Adipose tissue (tissue), 3 donors: ENCODE measurements around the gene GALNT6. TPM values are rescaled to one million over a fixed set of nuclear protein-coding genes. Genes with fewer than 3 reads are reported as not detected.

ENCODE experiments used
- H3K27ac ChIP-seq: one replicate; pipeline ENCODE4 v1.5.1; 2013; ENCODE audit warnings: low read depth, low read length
- WGBS, 3 donors: extraction: QIAGEN DNeasy Blood & Tissue Kit; methylation state at CpG; one replicate each; pipeline ENCODE4 v1.1.7; 2013; 5-methylcytosine and 5-hydroxymethylcytosine counted together
- polyA plus RNA-seq, 3 donors: library from polyadenylated mRNA; stranded (reverse); fragments of 200-250 nt; gene quantifications; one replicate each; pipeline ENCODE4 v1.2.3, GENCODE V29; 2013
- donor health status: healthy with polysubstance abuse.
- donor health status: Bipolar disorder and iron deficiency.
- donor health status: healthy.

GALNT6 gene
- polyA plus RNA-seq, 3 donors, result 1.7 to 4.5 (median 3.0) TPM

DNA sequence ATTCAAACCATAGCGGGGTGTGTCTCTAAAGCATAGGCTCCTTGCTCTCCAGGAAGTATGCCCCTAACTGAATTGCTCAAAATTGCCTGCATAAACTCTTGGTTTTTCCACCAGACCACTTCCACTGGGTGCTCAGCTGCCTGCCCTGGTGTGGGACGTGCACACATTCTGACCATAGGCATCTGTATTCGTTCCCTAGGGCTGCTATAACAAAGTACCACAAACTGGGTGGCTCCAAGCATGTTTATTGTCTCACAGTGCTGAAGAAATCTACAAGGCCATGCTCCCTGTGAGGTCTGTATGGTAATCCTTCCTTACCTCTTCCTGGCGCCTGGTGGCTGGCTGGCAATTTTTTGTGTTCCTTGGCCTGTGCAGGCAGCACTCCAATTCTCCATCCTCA lies 16.4 kb upstream of the GALNT6 start:
- 66 to 69% (median 67%) methylated on average over 4 of the region's 4 CpGs for WGBS, 3 donors
- no peak overlapping the region for H3K27ac ChIP-seq

DNA sequence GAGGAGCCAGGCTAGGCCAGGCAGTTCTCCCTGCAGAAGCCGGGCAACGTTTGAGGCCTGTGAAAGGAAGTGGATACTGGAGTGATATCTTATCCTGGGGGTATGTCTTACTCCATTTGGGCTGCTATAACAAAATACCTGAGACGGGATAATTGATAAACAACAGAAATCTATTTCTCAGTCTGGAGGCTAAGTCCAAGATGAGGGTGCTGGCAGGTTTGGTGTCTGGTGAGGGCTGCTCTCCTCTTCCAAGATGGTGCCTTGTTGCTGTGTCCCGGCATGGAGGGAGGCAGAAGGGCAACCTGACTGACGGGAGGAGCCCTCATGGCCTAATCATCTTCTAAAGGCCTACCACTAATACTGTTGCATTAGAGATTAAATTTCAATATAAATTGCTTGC lies 15.7 kb upstream of the GALNT6 start:
- no peak overlapping the region for H3K27ac ChIP-seq
- WGBS, 3 donors, result 85 to 89% (median 87%) methylated on average over 5 of the region's 5 CpGs

DNA sequence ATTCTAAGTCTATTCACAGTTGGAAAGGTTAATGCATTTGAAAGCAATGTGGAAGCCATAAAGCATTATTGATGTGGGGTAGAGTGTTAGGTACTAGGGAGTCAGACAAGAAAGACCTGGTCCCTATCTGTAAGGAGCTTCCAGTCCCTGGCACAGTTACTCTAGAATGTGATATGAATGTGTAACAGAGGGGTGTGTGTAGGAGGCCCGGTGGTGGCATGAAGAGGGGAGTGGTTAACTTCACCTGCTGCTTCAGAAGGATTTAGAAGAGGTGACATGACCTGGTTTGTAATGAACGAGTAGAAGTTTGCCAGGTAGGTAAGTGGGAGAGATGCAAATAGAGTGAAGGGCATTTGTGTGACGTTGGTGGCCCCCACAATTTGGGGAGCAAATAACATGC lies 15.1 kb upstream of the GALNT6 start:
- 64 to 84% (median 80%) methylated on average over 3 of the region's 3 CpGs for WGBS, 3 donors
- no peak overlapping the region for H3K27ac ChIP-seq

DNA sequence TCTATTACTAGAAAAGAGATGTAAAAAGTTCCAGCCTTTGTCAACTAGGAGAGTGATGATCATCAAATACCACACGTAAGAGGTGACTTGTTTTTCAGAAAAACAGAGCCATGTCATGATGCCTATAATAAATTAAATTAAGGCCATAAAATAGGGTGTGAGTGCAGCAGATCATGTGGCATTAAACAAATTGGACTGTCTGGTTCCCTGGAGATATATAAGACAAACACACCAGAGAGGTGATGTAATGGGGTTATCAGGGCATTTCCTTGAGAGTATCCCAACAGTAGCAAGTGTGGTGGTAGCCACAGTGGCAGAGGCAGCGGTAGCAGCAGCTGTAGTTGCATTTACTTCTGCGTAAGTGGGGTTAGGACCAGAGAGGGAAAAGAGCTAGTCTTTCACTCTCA lies 14.6 kb upstream of the GALNT6 start:
- WGBS, 3 donors, result 85 to 94% (median 89%) methylated on average over 3 of the region's 3 CpGs
- H3K27ac ChIP-seq, result no peak overlapping the region

DNA sequence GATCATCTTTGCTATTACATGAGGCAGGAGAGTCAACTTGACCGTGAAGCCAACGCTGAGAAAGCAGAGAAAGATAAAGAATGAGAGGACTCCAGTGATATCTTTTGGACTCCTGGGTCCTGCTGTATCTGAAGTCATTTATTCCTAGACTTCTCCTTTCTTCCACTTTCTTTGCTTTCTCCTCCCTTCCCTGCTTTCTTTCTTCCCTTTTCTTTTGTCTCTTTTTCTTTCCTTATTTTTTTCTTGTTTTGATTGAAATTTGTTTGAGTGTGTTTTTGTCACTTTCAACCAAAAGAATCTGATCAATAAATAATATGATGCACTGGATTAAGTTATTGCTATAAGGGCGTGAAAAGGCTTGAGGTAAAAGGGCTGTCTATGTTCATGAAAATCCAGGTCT lies 13.4 kb upstream of the GALNT6 start:
- no peak overlapping the region for H3K27ac ChIP-seq
- 91 to 97% (median 94%) methylated on average over 3 of the region's 3 CpGs for WGBS, 3 donors

DNA sequence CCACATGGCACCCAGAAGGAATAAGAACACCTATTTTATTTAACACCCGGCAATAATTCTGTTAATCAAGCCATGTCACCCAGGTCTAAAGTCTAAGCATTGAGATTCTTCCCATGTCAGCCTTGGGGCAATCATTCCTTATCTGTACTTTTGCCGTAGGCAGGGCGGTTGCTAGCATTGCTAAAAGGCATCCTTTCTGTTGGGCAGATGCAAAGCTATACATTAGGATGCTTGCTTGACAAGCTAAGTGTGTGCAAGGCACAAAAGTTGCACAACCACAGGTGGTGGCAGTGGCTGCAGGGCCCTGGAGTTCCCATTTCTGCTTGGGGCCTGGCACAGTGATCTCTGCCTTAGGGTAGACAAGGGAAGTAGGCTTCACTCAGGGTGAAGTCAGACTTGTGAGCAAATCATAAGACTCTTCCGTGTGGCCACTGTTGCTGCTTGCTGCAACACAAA lies 12.5 kb upstream of the GALNT6 start:
- WGBS, 3 donors, result 67 to 90% (median 74%) methylated on average over 4 of the region's 4 CpGs

DNA sequence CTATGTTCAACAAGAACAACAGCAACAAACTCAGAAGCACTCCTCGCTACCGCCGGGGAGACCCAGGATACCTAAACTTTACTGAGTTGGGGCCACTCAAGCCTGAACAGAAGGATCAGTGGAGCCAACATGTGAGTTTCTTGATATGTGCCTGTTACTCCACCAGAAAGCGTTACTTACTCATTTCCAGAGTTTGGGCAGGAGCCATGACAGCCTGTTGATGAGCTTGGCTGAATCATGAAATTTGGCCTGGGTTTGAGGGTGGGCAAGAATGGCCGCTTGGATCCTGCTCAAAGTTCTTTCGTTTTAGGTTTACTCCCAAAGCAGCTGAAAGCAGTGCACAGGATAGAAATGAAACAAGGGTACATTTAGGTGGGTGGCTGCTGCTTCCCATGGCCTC lies 12.0 kb upstream of the GALNT6 start:
- H3K27ac ChIP-seq, result no peak overlapping the region
- WGBS, 3 donors, result 83 to 97% (median 89%) methylated on average over 6 of the region's 6 CpGs

More for the DNA sequence above, 12.5 kb upstream of the GALNT6 start:
- H3K27ac ChIP-seq, result no peak overlapping the region

DNA sequence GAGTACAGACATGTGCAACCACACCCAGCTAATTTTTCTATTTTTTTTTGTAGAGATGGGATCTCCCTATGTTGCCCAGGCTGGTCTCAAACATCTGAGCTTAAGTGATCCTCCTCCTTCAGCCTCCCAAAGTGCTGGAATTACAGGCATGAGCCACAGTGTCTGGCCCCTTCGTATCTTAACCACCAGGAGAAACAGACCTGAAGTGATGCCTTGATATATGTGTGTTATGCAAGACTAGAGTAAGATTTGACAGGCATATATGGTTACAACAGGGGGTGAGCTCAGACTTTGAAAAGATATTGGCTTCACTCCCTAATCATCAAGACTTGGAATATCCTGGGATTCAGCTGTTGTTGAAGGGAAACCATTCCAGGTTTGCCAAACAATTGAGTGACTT lies 10.7 kb upstream of the GALNT6 start:
- no peak overlapping the region for H3K27ac ChIP-seq
- WGBS, 3 donors, result 0% methylated on average over 1 of the region's 1 CpG

DNA sequence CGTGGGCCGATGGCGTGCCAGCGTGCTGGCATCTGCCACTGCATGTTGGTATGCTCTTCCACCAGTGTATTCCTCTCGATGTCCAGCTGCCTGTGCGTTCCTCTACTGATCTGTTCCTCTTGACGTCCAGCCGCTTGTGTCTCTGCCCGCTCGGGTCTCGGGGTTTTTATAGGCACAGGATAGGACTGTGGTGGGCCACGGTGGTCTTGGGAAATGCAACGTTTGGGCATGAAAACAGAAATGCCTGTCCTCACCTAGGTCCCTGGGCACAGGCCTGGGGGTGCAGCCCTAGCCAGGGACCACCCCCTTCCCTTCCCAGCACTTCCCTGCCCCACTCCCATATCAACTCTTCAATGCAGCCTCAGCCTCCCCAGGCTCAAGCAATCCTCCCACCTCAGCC lies 10.3 kb upstream of the GALNT6 start:
- no peak overlapping the region for H3K27ac ChIP-seq
- 90 to 94% (median 93%) methylated on average over 13 of the region's 13 CpGs for WGBS, 3 donors

DNA sequence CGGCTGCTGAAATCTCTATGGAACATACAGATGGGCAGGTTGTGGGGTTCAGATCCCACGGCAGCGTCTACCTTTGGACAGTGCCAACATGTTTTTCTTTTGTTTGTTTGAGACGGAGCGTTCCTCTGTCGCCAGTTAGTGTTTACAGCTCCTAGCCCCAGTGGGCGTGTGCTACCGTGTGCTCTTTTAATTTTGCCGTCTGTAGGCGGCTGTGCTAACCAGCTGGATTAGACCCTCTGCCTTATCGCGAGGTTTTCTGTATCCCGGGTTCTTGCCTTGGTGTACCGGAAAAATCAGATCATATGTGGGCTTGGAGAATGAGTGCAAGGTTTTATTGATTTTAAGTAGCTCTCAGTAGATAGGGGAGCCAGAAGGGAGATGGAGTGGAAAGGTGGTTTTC lies 9.8 kb upstream of the GALNT6 start:
- 85 to 93% (median 89%) methylated on average over 14 of the region's 14 CpGs for WGBS, 3 donors
- no peak overlapping the region for H3K27ac ChIP-seq

DNA sequence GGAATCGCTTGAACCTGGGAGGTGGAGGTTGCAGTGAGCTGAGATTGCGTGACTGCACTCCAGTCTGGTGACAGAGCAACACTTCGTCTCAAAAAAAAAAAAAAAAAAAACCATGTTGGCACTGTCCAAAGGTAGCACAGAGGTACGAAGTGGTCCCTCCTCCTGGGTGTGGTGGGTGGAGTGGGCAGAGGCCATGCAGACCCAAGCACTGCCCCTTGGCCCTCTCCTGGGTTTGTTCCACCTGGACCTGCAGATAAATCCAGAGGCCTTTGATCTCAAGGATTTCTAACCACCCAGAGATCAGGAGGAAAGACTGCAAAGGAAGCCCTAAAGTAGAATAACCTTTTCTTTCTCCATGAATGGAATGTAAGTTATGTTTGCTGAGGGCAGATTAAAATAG lies 8.7 kb upstream of the GALNT6 start:
- 64 to 81% (median 71%) methylated on average over 4 of the region's 4 CpGs for WGBS, 3 donors
- no peak overlapping the region for H3K27ac ChIP-seq

DNA sequence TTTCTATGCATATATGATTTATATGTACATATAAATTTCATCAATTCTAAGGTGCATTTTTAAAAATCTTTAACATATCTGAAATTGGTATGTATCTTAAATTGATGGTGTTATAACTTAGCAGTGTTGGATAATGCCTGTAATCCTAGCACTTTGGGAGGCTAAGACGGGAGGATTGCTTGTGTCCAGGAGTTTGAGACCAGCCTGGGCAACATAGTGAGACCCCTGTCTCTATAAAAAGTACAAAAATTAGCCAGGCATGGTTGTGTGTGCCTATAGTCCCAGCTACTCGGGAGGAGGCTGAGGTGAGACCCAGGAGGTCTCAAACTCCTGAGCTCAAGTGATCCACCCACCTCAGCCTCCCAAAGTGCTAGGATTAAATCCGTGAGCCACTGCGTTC lies 6.5 kb upstream of the GALNT6 start:
- 80 to 90% (median 87%) methylated on average over 4 of the region's 4 CpGs for WGBS, 3 donors
- no peak overlapping the region for H3K27ac ChIP-seq

DNA sequence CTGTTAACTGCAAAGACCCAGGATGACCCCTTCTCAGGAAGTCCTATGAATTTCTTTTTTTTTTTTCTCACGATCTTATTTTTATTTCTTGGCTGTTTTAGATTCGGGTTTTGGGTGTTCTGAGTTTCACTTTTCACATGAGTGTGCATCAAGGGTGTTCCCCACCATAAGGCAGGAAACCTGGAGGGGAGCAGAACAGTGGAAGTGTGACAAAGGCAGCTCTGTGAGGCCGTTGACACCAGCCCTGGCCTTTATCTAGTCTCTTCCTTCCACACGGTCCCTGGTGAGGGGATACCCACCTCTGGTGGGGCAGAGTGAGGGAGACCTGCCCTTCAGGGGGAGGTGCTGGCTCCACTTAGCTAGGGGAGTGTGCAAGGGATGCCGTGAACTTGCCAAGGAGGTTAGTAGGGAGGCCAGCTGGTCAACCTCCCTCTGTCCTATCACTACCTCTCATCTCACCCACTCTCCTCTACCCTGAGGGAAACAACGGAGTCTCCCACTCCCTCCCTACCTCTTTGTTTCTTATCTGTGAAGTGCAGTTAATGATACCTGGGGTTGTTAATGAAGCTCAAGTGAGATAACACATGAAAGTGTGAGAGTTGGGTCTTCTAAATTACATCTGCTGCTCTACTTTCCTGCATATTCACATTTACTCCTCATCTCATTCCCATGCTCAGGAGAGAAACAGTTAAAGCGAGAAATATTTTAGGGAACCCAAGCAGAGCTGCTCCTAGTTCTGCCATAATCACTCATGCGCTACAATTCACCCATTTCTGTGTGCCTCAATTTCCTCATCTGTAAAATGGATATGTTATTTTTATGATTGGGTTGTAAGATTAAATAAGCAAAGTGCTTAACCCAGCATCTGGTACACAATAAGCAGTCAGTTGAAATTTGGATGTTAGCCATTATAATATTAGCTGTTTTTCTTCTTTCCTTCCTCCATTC lies 4.4 kb upstream of the GALNT6 start:
- H3K27ac ChIP-seq, result no peak overlapping the region
- WGBS, 3 donors, result 42 to 70% (median 48%) methylated on average over 8 of the region's 8 CpGs

DNA sequence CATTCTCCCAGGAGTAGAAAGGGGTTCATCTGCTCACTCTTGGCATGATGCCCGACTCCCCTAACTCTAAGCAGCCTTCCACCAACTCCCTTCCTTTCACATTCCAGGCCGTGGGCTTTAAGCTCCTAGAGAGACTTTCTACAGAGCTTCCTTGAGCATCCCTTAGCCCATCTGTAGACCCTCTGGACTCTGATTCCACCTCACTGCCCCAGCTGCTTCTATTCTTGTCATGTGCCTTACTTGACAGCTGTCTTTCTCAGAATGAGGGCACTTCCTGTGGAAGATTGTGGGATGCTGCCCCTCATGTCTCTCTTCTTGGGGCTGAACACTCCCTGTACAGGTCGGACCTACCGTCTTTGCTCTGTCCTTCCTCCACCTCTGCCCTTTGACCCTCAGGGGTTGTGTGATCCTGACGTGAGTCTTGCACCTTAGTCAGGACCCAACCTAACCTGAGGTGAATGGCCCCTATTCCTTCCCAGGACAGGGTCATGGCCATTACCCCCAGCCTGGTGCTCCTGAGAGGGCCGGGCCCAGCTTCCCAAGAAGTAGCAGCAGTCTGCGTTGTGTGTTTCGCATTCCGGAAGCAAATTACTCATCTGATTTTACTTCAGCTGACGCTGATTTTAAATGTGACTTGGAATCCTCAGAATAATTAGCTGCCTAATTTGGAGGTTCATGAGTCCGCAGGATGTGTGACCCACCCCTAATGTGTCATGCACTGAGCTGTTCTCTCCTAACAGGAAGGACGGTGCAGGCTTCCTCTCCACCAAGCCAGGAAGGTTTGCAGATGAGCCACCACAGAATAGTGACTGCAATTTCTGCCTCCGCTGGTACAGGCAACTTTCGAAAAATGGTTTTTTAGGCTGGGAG lies 2.7 kb upstream of the GALNT6 start:
- no peak overlapping the region for H3K27ac ChIP-seq
- 65 to 91% (median 68%) methylated on average over 14 of the region's 14 CpGs for WGBS, 3 donors

DNA sequence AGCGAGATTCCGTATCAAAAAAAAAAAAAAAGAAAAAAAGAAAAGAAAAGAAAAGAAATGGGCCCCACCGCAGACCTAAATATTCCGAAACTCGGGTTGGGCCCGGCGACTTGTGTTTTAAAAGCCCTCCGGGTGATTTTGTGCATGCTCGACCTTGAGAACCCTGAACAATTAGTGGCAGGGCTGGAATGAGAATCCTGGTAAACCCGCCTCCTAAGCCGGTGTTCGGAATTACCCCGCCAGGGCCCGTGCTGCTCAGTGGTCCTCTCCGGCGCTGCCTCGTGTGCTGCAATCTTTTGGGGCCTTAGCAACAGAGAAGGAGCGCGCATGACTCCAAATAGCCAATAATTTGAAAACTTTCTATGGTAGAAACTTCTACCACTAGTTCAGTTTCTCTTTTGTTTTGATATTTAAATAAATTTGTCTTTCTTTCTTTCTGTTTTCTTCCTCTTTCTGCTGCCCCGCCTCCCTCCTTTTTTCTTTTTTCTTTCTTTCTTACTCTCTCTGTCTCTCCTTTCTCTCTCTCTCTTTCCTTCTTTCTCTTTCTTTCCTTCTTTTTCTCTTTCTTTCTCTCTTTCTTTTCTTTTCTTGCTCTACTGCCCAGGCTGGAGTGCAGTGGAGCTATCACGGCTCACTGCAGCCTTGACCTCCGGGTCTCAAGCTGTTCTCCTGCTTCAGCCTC lies 1.5 kb upstream of the GALNT6 start:
- WGBS, 3 donors, result 28 to 57% (median 53%) methylated on average over 21 to 22 of the region's 22 CpGs
- H3K27ac ChIP-seq, result no peak overlapping the region

DNA sequence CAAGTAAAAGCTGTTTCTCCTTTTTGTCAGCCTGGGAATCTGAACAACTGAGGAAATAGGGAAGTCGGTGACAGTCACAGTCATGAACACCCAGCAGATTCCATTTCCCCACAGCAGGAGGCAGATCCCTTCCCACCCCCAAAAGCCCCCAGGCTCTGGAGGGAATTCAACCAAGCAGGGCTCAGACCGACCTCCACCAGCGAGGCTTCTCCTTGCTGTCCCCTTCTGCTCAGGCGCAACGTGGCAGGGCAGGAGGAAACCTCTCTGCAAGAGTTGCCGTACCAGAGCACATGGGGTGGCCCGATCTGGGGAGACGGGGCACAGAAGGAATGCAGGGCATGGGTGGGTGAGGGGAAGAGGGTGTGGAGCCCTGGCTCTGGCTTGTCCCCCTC lies 319 bp downstream of the GALNT6 start:
- 9 to 29% (median 29%) methylated on average over 8 of the region's 8 CpGs for WGBS, 3 donors
- no peak overlapping the region for H3K27ac ChIP-seq

DNA sequence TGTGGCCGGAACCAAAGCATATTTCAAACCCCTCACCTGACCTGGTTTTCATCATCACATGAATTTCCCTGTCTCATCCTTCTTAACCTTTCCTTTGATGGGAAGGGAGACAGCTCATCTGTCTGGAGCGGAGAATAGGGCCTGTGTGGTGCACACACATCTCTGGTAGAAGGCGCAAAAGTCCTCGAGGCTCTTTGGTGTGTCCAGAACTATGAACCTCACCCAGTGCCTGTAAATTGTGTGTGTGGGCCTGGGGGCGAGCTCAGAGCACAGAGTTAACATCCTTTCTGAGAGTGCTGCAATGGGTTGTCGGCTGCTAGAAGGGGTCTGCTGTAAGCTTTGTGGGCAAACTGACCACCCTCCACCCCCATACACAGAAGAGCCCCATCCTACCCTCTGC lies 749 bp downstream of the GALNT6 start:
- no peak overlapping the region for H3K27ac ChIP-seq

DNA sequence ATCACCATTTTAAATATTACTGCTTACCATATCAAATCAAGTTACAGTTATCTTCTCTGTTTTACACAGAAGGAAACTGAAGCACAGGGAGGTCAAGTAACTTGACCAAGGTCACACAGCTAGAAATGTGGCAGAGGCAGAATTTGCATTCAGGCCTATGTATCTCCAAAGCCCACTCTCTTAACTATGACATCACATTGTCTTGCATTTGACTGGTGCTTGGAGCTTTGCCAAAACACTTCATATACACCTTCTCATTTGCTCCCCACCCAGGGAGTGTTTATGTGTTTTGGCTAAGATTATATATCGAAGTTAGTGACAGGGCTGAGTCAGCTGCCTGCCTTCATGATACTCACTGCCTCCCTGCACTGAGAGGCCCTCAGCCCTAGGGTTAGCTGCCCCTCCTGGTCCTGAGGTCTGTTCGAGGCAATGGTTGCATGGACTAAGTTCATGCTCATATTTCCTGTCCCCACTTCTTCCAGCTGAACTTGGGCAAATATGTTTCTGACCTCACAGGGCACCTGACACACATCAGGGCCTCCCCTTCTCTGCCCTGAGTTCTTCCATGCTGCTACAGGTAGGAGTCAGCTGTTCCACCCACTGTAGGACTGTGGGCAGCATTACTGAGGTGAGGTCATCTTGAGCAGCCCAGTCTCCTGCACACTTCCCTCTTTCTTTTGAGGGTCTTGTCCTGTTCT lies 1.8 kb downstream of the GALNT6 start:
- 74 to 95% (median 82%) methylated on average over 2 of the region's 2 CpGs for WGBS, 3 donors
- no peak overlapping the region for H3K27ac ChIP-seq

More for the DNA sequence above, 749 bp downstream of the GALNT6 start:
- 79 to 82% (median 79%) methylated on average over 6 of the region's 6 CpGs for WGBS, 3 donors
